SK-N-SH (cell line): ENCODE data around the gene CDO1. TPM values are rescaled to one million over a fixed set of nuclear protein-coding genes. Genes with fewer than 3 reads are reported as not detected.

Source experiments
- CTCF ChIA-PET: fragments of 300-600, 350-600 bp; formaldehyde crosslinking; extraction: SDS; loops from one replicate; lab custom pipeline; 2021; lab: Yijun Ruan, JAX
- POLR2A ChIA-PET: fragments of 350-600 bp; sonication (Branson Sonifier 250); formaldehyde crosslinking; extraction: SDS; loops from one replicate; lab custom pipeline; 2020; ENCODE audit warnings: antibody characterized with exemption, inconsistent platforms; lab: Yijun Ruan, JAX
- DNase-seq: peaks from one replicate; pipeline ENCODE4 v3.0.0; 2012
- H2AFZ ChIP-seq: fragments of 200-600 bp; sonication (generic); 2 replicates; pipeline ENCODE4 v1.8.1; 2016; ENCODE audit warnings: antibody characterized with exemption, mild to moderate bottlenecking, low read depth
- H3F3A ChIP-seq: fragments of 200-600 bp; sonication (generic); replicated peaks from 2 replicates; pipeline ENCODE3; 2016; ENCODE audit warnings: antibody characterized with exemption, mild to moderate bottlenecking; ENCODE audit not compliant: insufficient read depth
- H3K27ac ChIP-seq, 2 experiments: fragments of 200-500 bp in 1 of 2; fragments of 200-600 bp in 1 of 2; sonication (Bioruptor generic) in 1 of 2; sonication (generic), shearing (Covaris generic) in 1 of 2; 2 replicates each; pipeline versions ENCODE4 v1.5.1 to v1.6.1; 2014 to 2016; ENCODE audit warnings: low read depth in 2 of 2, inconsistent platforms in 1 of 2, low read length in 1 of 2, mild to moderate bottlenecking in 1 of 2, mixed read lengths in 1 of 2
- H3K27me3 ChIP-seq: fragments of 200-600 bp; sonication (generic), shearing (Covaris generic); 2 replicates; pipeline ENCODE4 v1.6.1; 2016; ENCODE audit warnings: mixed run types; ENCODE audit not compliant: insufficient read depth
- H3K36me3 ChIP-seq, 2 experiments: fragments of 200-500 bp in 1 of 2; fragments of 200-600 bp in 1 of 2; sonication (Bioruptor generic) in 1 of 2; sonication (generic) in 1 of 2; replicated peaks in 1 of 2; 2 replicates each; pipeline versions ENCODE3 to v1.5.1; 2014 to 2016; ENCODE audit warnings: low read length in 1 of 2, mild to moderate bottlenecking in 1 of 2; ENCODE audit not compliant: insufficient read depth in 2 of 2, control insufficient read depth in 1 of 2
- H3K4me1 ChIP-seq, 2 experiments: fragments of 200-500 bp in 1 of 2; fragments of 200-600 bp in 1 of 2; sonication (Bioruptor generic) in 1 of 2; sonication (generic), shearing (Covaris generic) in 1 of 2; 2 replicates each; pipeline versions ENCODE4 v1.5.1 to v1.6.1; 2014 to 2016; ENCODE audit warnings: low read depth in 1 of 2, low read length in 1 of 2, mixed run types in 1 of 2; ENCODE audit not compliant: insufficient read depth in 2 of 2, control insufficient read depth in 1 of 2
- H3K4me2 ChIP-seq: fragments of 200-600 bp; sonication (generic), shearing (Covaris generic); 2 replicates; pipeline ENCODE4 v1.6.1; 2017; ENCODE audit warnings: mixed run types
- H3K4me3 ChIP-seq, 2 experiments: fragments of 200-500 bp in 1 of 2; fragments of 200-600 bp in 1 of 2; sonication (Bioruptor generic) in 1 of 2; sonication (generic), shearing (Covaris generic) in 1 of 2; 2 replicates each; pipeline versions ENCODE4 v1.5.1 to v1.8.1; 2014 to 2016; ENCODE audit warnings: low read depth in 2 of 2, inconsistent platforms in 1 of 2, low read length in 1 of 2, mild to moderate bottlenecking in 1 of 2, mixed read lengths in 1 of 2, moderate library complexity in 1 of 2
- H3K79me2 ChIP-seq: fragments of 200-600 bp; sonication (generic); 2 replicates; pipeline ENCODE4 v1.8.1; 2017; ENCODE audit warnings: mild to moderate bottlenecking; ENCODE audit not compliant: insufficient read depth
- H3K9ac ChIP-seq: fragments of 200-600 bp; sonication (generic); 2 replicates; pipeline ENCODE4 v1.6.1; 2017; ENCODE audit warnings: mixed run types
- H3K9me2 ChIP-seq: fragments of 200-600 bp; sonication (generic); 2 replicates; pipeline ENCODE4 v1.6.1; 2017; ENCODE audit warnings: mixed run types
- H3K9me3 ChIP-seq: fragments of 200-600 bp; sonication (generic); 2 replicates; pipeline ENCODE4 v1.6.1; 2017; ENCODE audit warnings: mixed run types, mild to moderate bottlenecking, moderate library complexity
- H4K20me1 ChIP-seq: fragments of 200-600 bp; sonication (generic); 2 replicates; pipeline ENCODE4 v1.6.1; 2017; ENCODE audit warnings: mild to moderate bottlenecking, mixed run types; ENCODE audit not compliant: insufficient read depth
- CHD2 ChIP-seq: fragments of 150-350 bp; IDR thresholded peaks from 2 replicates; pipeline ENCODE4 v1.6.1; 2018; ENCODE audit warnings: low read length; ENCODE audit not compliant: partially characterized antibody
- ELF1 ChIP-seq: IDR thresholded peaks from 2 replicates; pipeline ENCODE4 v1.4.0; 2012
- GATA2 ChIP-seq: sonication (generic); formaldehyde crosslinking; IDR thresholded peaks from 2 replicates; pipeline ENCODE4 v1.5.0; 2020; ENCODE audit warnings: mild to moderate bottlenecking, missing genetic modification reagents
- MXI1 ChIP-seq: IDR thresholded peaks from 2 replicates; pipeline ENCODE4 v1.6.1; 2012; ENCODE audit warnings: mild to moderate bottlenecking, low read depth, low read length, improper control_type of control experiment
- RCOR1 ChIP-seq: fragments of 150-350 bp; IDR thresholded peaks from 2 replicates; pipeline ENCODE4 v1.6.1; 2017; ENCODE audit warnings: antibody characterized with exemption, low read length
- RFX5 ChIP-seq: IDR thresholded peaks from 2 replicates; pipeline ENCODE4 v1.6.1; 2012; ENCODE audit warnings: mild to moderate bottlenecking, improper control_type of control experiment, low read length
- SIN3A ChIP-seq: IDR thresholded peaks from 2 replicates; pipeline ENCODE4 v1.6.1; 2012; ENCODE audit warnings: low read depth, mild to moderate bottlenecking, low read length, moderate library complexity, borderline replicate concordance
- SMC3 ChIP-seq: IDR thresholded peaks from 2 replicates; pipeline ENCODE4 v1.6.1; 2012; ENCODE audit warnings: low read depth, low read length, improper control_type of control experiment
- TAF1 ChIP-seq: IDR thresholded peaks from 2 replicates; pipeline ENCODE4 v1.6.1; 2012; ENCODE audit warnings: low read depth, mild to moderate bottlenecking, low read length, moderate library complexity, borderline replicate concordance
- WGBS: methylation state at CpG from one replicate; pipeline ENCODE4 v1.1.6; 2017; ENCODE audit warnings: low lambda C conversion rate; 5-methylcytosine and 5-hydroxymethylcytosine counted together
- polyA plus RNA-seq, 3 experiments: library from polyadenylated mRNA; depleted of rRNA; stranded (reverse); fragments of >200 nt; gene quantifications; 2 replicates each; pipeline ENCODE4 v1.2.3, GENCODE V29; 2012
- TF ChIP-seq, protein P1 (sequence below): IDR thresholded peaks from 2 replicates; pipeline ENCODE4 v1.4.0; 2012; ENCODE audit warnings: low read depth
- TF ChIP-seq, protein P2 (sequence below): IDR thresholded peaks from 2 replicates; pipeline ENCODE4 v1.4.0; 2012; ENCODE audit warnings: low read depth, borderline replicate concordance
- TF ChIP-seq, protein P3 (sequence below): fragments of 200-600 bp; sonication (generic); IDR thresholded peaks from 2 replicates; pipeline ENCODE4 v1.6.1; 2017; ENCODE audit warnings: antibody characterized with exemption, mild to moderate bottlenecking, moderate library complexity
- TF ChIP-seq, protein P4 (sequence below): IDR thresholded peaks from 2 replicates; pipeline ENCODE4 v1.6.1; 2012; ENCODE audit warnings: mild to moderate bottlenecking, low read depth, low read length, moderate library complexity
- TF ChIP-seq, protein P5 (sequence below): fragments of 150-350 bp; IDR thresholded peaks from 2 replicates; pipeline ENCODE4 v1.6.1; 2017; ENCODE audit warnings: antibody characterized with exemption, low read length, low read depth, borderline replicate concordance

Gene CDO1
- polyA plus RNA-seq, 1 of the 3 experiments (the other 2 are of a cell fraction) = 3.1 TPM

DNA sequence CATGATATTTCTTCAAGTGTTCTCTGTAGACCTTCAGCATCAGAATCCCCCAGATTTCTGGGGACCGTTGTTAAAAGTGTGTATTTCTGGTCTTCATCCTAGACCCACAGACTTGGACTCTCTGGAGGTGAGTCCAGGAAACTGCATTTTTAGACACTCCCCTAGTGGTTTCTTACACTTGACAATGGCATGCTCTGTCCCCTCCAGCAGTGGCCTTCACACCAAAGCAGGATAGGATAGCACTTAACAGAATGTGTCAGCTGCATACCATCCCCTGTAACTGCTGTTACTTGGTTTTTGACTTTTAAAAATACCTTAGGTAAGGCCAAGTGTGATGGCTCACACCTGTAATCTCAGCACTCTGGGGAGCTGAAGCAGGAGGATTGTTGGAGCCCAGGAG is 20.8 kb downstream of the CDO1 start:
- H4K20me1 ChIP-seq = no peaks in the 10 kb centered on the region
- TF ChIP-seq, protein P1, sequence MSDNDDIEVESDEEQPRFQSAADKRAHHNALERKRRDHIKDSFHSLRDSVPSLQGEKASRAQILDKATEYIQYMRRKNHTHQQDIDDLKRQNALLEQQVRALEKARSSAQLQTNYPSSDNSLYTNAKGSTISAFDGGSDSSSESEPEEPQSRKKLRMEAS = no peak
- TF ChIP-seq, protein P2, sequence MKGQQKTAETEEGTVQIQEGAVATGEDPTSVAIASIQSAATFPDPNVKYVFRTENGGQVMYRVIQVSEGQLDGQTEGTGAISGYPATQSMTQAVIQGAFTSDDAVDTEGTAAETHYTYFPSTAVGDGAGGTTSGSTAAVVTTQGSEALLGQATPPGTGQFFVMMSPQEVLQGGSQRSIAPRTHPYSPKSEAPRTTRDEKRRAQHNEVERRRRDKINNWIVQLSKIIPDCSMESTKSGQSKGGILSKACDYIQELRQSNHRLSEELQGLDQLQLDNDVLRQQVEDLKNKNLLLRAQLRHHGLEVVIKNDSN = no peak
- TF ChIP-seq MXI1 (no peak), RFX5 (no peak), TAF1 (no peak), SIN3A (no peak), SMC3 (no peak), GATA2 (CRISPR knock-in tag) (no peak)
- H3K4me2 ChIP-seq = no peak overlapping the region
- H3K36me3 ChIP-seq = no peaks in the 10 kb centered on the region
- no peaks in the 10 kb centered on the region for H3K9me3 ChIP-seq
- H3F3A ChIP-seq = no peaks in the 10 kb centered on the region
- ChIA-PET CTCF (no interaction called here), POLR2A (no interaction called here)
- no peak for DNase-seq
- no peak overlapping the region for H3K9ac ChIP-seq
- no peaks in the 10 kb centered on the region for H3K9me2 ChIP-seq
- no peaks in the 10 kb centered on the region for H3K79me2 ChIP-seq
- no peaks in the 10 kb centered on the region for H3K27me3 ChIP-seq
- H3K4me3 ChIP-seq = no peak overlapping the region
- H2AFZ ChIP-seq = no peak overlapping the region
- WGBS = 42% methylated on average over 1 of the region's 1 CpG
- no peaks in the 10 kb centered on the region; a peak in 1 of 4 replicates for H3K4me1 ChIP-seq
- no peak overlapping the region for H3K27ac ChIP-seq

DNA sequence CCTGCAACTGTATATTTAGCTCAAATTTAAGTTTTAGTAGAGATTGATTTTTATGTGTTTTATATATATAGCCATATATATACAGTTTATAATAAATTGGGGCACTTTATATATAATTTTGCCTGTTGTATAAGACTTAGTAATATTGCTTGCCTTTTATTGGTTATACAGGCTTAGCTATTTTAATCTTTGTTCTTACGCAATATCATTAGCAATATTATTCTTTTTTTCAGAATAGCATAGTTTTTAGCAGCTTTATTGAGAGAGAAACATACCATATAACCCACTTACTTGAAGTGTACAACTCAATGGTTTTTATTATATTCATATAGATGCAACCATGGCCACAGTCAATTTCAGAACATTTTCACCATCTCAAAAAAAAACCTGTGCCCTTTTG is 28.0 kb downstream of the CDO1 start:
- no peaks in the 10 kb centered on the region for H4K20me1 ChIP-seq
- H3K4me1 ChIP-seq = no peaks in the 10 kb centered on the region
- H3K9me3 ChIP-seq = no peaks in the 10 kb centered on the region
- DNase-seq = no peak
- H3F3A ChIP-seq = no peaks in the 10 kb centered on the region
- no peak for TF ChIP-seq CHD2
- TF ChIP-seq ELF1 = no peak
- POLR2A ChIA-PET = no interaction called here
- CTCF ChIA-PET = interaction anchor here (0.9 to 1.1 kb wide), 2 partner anchors 9 to 115 kb away, joined by 3 read pairs; no protein-coding TSS in a partner anchor
- 82% methylated on average over 1 of the region's 1 CpG for WGBS
- no peak overlapping the region for H3K27ac ChIP-seq
- no peaks in the 10 kb centered on the region for H3K27me3 ChIP-seq
- H2AFZ ChIP-seq = no peak overlapping the region
- H3K9ac ChIP-seq = no peak overlapping the region
- no peaks in the 10 kb centered on the region for H3K9me2 ChIP-seq
- H3K4me3 ChIP-seq = no peak overlapping the region
- no peaks in the 10 kb centered on the region for H3K36me3 ChIP-seq
- no peak overlapping the region for H3K4me2 ChIP-seq
- no peaks in the 10 kb centered on the region for H3K79me2 ChIP-seq

DNA sequence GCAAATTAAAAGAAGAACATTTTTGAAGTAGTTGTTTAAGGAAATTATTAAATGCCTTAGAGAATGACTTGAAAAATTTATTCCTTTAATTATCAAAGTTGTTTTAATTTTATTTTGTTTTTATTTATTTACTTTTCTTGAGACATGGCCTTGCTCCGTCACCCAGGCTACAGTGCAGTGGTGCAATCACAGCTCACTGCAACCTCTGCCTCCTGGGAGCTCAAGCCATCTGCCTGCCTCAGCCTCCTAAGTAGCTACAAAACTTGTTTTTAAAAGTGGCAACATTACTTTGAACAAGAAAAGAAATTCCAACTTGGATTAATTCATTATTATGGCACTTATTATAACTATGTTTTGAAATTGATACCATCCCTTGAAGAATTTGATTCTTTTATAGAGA is 29.0 kb downstream of the CDO1 start:
- Histone ChIP-seq H3K4me2 (no peak overlapping the region), H3K9me2 (no peaks in the 10 kb centered on the region), H3K4me3 (no peak overlapping the region), H3K27ac (no peak overlapping the region), H4K20me1 (no peaks in the 10 kb centered on the region), H3K9ac (no peak overlapping the region), H3K27me3 (no peaks in the 10 kb centered on the region), H3K79me2 (no peaks in the 10 kb centered on the region), H3K4me1 (no peaks in the 10 kb centered on the region), H2AFZ (no peak overlapping the region), H3F3A (no peaks in the 10 kb centered on the region), H3K36me3 (no peaks in the 10 kb centered on the region), H3K9me3 (no peaks in the 10 kb centered on the region)
- WGBS = 0% methylated on average over 1 of the region's 1 CpG
- CTCF ChIA-PET = interaction anchor here (0.9 kb wide), 1 partner anchor 10 kb away, joined by 3 read pairs; no protein-coding TSS in a partner anchor
- POLR2A ChIA-PET = no interaction called here
- DNase-seq = no peak
- TF ChIP-seq, protein P3, sequence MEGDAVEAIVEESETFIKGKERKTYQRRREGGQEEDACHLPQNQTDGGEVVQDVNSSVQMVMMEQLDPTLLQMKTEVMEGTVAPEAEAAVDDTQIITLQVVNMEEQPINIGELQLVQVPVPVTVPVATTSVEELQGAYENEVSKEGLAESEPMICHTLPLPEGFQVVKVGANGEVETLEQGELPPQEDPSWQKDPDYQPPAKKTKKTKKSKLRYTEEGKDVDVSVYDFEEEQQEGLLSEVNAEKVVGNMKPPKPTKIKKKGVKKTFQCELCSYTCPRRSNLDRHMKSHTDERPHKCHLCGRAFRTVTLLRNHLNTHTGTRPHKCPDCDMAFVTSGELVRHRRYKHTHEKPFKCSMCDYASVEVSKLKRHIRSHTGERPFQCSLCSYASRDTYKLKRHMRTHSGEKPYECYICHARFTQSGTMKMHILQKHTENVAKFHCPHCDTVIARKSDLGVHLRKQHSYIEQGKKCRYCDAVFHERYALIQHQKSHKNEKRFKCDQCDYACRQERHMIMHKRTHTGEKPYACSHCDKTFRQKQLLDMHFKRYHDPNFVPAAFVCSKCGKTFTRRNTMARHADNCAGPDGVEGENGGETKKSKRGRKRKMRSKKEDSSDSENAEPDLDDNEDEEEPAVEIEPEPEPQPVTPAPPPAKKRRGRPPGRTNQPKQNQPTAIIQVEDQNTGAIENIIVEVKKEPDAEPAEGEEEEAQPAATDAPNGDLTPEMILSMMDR = no peak
- TF ChIP-seq, protein P4, sequence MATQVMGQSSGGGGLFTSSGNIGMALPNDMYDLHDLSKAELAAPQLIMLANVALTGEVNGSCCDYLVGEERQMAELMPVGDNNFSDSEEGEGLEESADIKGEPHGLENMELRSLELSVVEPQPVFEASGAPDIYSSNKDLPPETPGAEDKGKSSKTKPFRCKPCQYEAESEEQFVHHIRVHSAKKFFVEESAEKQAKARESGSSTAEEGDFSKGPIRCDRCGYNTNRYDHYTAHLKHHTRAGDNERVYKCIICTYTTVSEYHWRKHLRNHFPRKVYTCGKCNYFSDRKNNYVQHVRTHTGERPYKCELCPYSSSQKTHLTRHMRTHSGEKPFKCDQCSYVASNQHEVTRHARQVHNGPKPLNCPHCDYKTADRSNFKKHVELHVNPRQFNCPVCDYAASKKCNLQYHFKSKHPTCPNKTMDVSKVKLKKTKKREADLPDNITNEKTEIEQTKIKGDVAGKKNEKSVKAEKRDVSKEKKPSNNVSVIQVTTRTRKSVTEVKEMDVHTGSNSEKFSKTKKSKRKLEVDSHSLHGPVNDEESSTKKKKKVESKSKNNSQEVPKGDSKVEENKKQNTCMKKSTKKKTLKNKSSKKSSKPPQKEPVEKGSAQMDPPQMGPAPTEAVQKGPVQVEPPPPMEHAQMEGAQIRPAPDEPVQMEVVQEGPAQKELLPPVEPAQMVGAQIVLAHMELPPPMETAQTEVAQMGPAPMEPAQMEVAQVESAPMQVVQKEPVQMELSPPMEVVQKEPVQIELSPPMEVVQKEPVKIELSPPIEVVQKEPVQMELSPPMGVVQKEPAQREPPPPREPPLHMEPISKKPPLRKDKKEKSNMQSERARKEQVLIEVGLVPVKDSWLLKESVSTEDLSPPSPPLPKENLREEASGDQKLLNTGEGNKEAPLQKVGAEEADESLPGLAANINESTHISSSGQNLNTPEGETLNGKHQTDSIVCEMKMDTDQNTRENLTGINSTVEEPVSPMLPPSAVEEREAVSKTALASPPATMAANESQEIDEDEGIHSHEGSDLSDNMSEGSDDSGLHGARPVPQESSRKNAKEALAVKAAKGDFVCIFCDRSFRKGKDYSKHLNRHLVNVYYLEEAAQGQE = no peak
- TF ChIP-seq RCOR1 (no peak), RFX5 (no peak)
- TF ChIP-seq, protein P5, sequence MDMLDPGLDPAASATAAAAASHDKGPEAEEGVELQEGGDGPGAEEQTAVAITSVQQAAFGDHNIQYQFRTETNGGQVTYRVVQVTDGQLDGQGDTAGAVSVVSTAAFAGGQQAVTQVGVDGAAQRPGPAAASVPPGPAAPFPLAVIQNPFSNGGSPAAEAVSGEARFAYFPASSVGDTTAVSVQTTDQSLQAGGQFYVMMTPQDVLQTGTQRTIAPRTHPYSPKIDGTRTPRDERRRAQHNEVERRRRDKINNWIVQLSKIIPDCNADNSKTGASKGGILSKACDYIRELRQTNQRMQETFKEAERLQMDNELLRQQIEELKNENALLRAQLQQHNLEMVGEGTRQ = no peak
